IPS-20b (cell line): ENCODE data around the gene SPANXN4.

Experiments
- H3K27ac ChIP-seq: one replicate; pipeline ENCODE4 v1.5.1; 2013; ENCODE audit warnings: low read length
- H3K27me3 ChIP-seq: 2 replicates; pipeline ENCODE4 v1.6.1; 2013; ENCODE audit warnings: mild to moderate bottlenecking, low read length, inconsistent platforms; ENCODE audit not compliant: insufficient read depth
- H3K36me3 ChIP-seq: 2 replicates; pipeline ENCODE4 v1.6.1; 2013; ENCODE audit warnings: low read depth, mild to moderate bottlenecking, inconsistent platforms, low read length, moderate library complexity; ENCODE audit not compliant: insufficient read depth
- H3K4me1 ChIP-seq: 2 replicates; pipeline ENCODE4 v1.6.1; 2013; ENCODE audit warnings: mild to moderate bottlenecking, control low read depth, inconsistent platforms, low read length, moderate library complexity; ENCODE audit not compliant: insufficient read depth
- H3K4me3 ChIP-seq: 2 replicates; pipeline ENCODE4 v1.5.1; 2013; ENCODE audit warnings: mild to moderate bottlenecking, low read length, inconsistent platforms
- H3K9ac ChIP-seq: 2 replicates; pipeline ENCODE4 v1.6.1; 2013; ENCODE audit warnings: low read depth, mild to moderate bottlenecking, inconsistent platforms, low read length, moderate library complexity
- H3K9me3 ChIP-seq: 2 replicates; pipeline ENCODE4 v1.6.1; 2013; ENCODE audit warnings: mild to moderate bottlenecking, low read depth, low read length, inconsistent platforms; ENCODE audit not compliant: insufficient read depth

SPANXN4 gene

GRCh38 chrX:143025628-143026027, at the start of gene SPANXN4:
Gene SPANXN4, plus strand, starts transcription at chrX:143025928. Its CDS starts 87 bp downstream, at chrX:143026015.
- H3K9ac ChIP-seq = no peak within 1 kb of the TSS
- H3K27ac ChIP-seq = no peak within 1 kb of the TSS
- no peaks in the 10 kb centered on the region for H3K9me3 ChIP-seq
- no peak within 1 kb of the TSS for H3K4me3 ChIP-seq
- H3K4me1 ChIP-seq = no peaks in the 10 kb centered on the region
- no peaks in the 10 kb centered on the region for H3K36me3 ChIP-seq
- no peaks in the 10 kb centered on the region for H3K27me3 ChIP-seq

GRCh38 chrX:142977128-142977914, 48.4 kb upstream of the SPANXN4 start:
- no peak overlapping the region for H3K9ac ChIP-seq
- no peak overlapping the region for H3K4me3 ChIP-seq
- no peaks in the 10 kb centered on the region; the same call in 1 of the 2 replicates for H3K4me1 ChIP-seq
- no peak overlapping the region for H3K27ac ChIP-seq
- no peaks in the 10 kb centered on the region for H3K27me3 ChIP-seq
- H3K9me3 ChIP-seq = no peaks in the 10 kb centered on the region
- H3K36me3 ChIP-seq = no peaks in the 10 kb centered on the region

GRCh38 chrX:142978130-142978684, 47.5 kb upstream of the SPANXN4 start:
- H3K27me3 ChIP-seq = no peaks in the 10 kb centered on the region
- no peaks in the 10 kb centered on the region; the same call in 1 of the 2 replicates for H3K4me1 ChIP-seq
- no peaks in the 10 kb centered on the region for H3K9me3 ChIP-seq
- no peak overlapping the region for H3K4me3 ChIP-seq
- H3K9ac ChIP-seq = no peak overlapping the region
- no peak overlapping the region for H3K27ac ChIP-seq
- H3K36me3 ChIP-seq = no peaks in the 10 kb centered on the region

GRCh38 chrX:142982679-142983078, 43.0 kb upstream of the SPANXN4 start:
- Histone ChIP-seq H3K9ac (no peak overlapping the region), H3K4me1 (no peaks in the 10 kb centered on the region; the same call in 1 of the 2 replicates), H3K9me3 (no peaks in the 10 kb centered on the region), H3K36me3 (no peaks in the 10 kb centered on the region), H3K27ac (no peak overlapping the region), H3K4me3 (no peak overlapping the region), H3K27me3 (no peaks in the 10 kb centered on the region)

- H3K4me3 ChIP-seq = no peak overlapping the region
- H3K27ac ChIP-seq = no peak overlapping the region
- no peak overlapping the region for H3K9ac ChIP-seq
- no peaks in the 10 kb centered on the region for H3K36me3 ChIP-seq
- H3K4me1 ChIP-seq = no peaks in the 10 kb centered on the region
- H3K9me3 ChIP-seq = no peaks in the 10 kb centered on the region
- H3K27me3 ChIP-seq = no peaks in the 10 kb centered on the region
Measured at GRCh38 chrX:142994988-142995387, 30.7 kb upstream of the SPANXN4 start.

DNA sequence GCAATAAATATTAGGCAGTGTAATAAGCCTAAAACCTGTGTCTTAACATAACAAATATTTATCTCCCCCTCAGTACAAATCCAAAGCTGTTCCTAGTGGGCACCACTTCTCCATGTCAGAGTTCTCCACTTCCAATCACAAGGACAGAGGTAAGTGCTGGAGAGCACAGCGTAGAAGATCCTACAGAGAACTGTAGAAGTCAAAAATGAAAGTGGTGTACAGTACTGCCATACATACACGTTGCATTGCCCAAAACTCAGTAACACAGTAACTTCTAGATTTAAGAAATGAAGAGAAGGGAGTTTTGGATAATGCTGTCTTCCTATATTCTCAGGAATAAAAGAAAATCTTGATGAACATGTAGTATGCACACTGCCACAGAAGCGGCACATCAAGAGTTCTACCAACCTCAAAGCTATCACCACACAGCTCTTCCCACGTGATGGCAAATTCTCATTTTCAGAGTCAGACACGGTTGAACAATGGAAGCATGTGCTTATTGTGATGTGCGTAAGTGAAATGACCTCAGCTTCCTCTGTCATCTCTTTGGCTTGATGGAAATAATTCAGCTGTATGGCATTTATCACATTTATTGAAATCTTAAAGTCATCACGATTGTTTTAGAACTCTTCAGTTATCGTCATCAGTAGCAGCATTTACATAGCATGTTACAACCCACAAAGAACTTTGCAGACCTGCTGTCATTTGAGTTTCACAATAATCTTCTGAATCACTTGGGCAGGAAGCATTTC, 27.1 kb upstream of the SPANXN4 start:
- H3K27ac ChIP-seq = no peak overlapping the region
- no peak overlapping the region for H3K9ac ChIP-seq
- no peaks in the 10 kb centered on the region for H3K36me3 ChIP-seq
- no peaks in the 10 kb centered on the region for H3K9me3 ChIP-seq
- no peaks in the 10 kb centered on the region for H3K4me1 ChIP-seq
- no peak overlapping the region for H3K4me3 ChIP-seq
- H3K27me3 ChIP-seq = no peaks in the 10 kb centered on the region

DNA sequence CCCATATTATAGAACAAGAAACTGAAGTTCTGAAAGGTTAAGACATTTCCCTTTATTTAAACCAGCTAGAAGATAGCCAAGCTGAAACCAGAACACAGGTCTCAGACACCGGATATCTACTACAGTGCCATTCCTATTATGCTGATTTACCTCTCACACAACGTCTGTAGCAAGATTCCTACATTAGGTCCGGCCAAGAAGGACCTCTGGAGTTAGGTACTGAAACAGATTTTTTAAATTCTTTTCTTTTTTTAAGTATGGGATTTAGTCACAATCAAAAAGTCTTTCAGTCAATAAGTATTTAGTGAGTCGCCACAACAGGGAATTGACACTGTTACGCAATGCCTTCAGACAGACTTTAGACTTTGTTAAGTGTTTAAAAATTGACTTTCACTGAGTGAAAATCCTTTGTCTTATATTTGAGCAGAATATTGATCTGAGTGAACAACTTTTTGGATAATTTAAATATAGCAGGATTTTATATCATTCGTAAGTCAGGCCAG, 26.5 kb upstream of the SPANXN4 start:
- no peak overlapping the region for H3K9ac ChIP-seq
- no peaks in the 10 kb centered on the region for H3K9me3 ChIP-seq
- H3K4me3 ChIP-seq = no peak overlapping the region
- no peaks in the 10 kb centered on the region for H3K4me1 ChIP-seq
- H3K27ac ChIP-seq = no peak overlapping the region
- no peaks in the 10 kb centered on the region for H3K27me3 ChIP-seq
- no peaks in the 10 kb centered on the region for H3K36me3 ChIP-seq

DNA sequence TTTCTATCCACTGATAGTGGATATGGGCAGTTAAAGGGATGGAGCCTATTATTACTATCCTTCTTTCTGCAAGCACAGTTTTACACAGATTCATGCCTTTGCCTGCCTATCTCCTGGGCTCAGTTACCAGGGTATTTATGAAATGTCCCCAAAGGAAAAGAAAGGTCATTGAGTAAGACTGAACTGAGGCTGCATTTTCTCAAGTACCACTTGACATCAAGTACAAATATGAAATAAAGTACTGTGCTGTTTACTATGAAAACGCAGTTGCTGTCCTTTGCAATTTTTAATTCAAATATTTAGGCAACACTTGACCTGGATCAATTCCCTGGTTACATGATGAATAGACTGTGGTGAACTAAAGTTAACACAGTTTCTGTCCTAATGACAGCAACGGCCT, 23.5 kb upstream of the SPANXN4 start:
- H3K9me3 ChIP-seq = no peaks in the 10 kb centered on the region
- no peaks in the 10 kb centered on the region for H3K4me1 ChIP-seq
- no peak overlapping the region for H3K4me3 ChIP-seq
- no peaks in the 10 kb centered on the region for H3K27me3 ChIP-seq
- no peak overlapping the region for H3K27ac ChIP-seq
- H3K9ac ChIP-seq = no peak overlapping the region
- no peaks in the 10 kb centered on the region for H3K36me3 ChIP-seq

GRCh38 chrX:143017272-143017671, 8.5 kb upstream of the SPANXN4 start:
- H3K9ac ChIP-seq = no peak overlapping the region
- H3K4me3 ChIP-seq = no peak overlapping the region

DNA sequence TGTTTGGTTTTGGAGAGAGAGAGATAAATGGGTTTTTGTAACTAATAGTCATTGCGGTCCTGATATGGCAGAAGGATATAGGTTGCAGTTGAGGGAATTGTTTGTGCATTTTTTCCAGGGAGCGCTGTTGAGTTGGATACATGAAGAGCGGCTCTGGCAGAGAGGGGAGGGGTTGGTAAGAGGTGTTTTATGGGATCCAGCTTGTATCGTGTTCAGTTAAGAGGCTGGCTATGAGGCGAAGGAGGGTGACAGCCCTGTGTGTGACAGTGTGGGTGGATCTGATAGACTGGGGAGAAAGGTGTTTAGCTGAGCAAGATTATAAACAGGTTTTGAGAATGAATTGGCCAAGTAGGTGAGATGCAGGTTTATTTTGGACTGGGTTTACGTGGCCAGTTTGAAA, 1.5 kb downstream of the SPANXN4 start:
- no peaks in the 10 kb centered on the region for H3K9me3 ChIP-seq
- no peaks in the 10 kb centered on the region for H3K27me3 ChIP-seq
- H3K4me3 ChIP-seq = no peak overlapping the region
- no peaks in the 10 kb centered on the region for H3K4me1 ChIP-seq
- no peak overlapping the region for H3K9ac ChIP-seq
- no peaks in the 10 kb centered on the region for H3K36me3 ChIP-seq
- no peak overlapping the region for H3K27ac ChIP-seq

More at GRCh38 chrX:143017272-143017671, 8.5 kb upstream of the SPANXN4 start:
- Histone ChIP-seq H3K27me3 (no peaks in the 10 kb centered on the region), H3K9me3 (no peaks in the 10 kb centered on the region), H3K36me3 (no peaks in the 10 kb centered on the region), H3K27ac (no peak overlapping the region), H3K4me1 (no peaks in the 10 kb centered on the region)

GRCh38 chrX:143047511-143047910, 21.8 kb downstream of the SPANXN4 start:
- Histone ChIP-seq H3K27me3 (no peaks in the 10 kb centered on the region), H3K4me1 (no peaks in the 10 kb centered on the region), H3K4me3 (no peak overlapping the region), H3K9me3 (no peaks in the 10 kb centered on the region), H3K9ac (no peak overlapping the region), H3K36me3 (no peaks in the 10 kb centered on the region), H3K27ac (no peak overlapping the region)
